HepG2 (cell line): ENCODE results near the gene PPP1R18. TPM values are rescaled to one million over a fixed set of nuclear protein-coding genes. Genes with fewer than 3 reads are reported as not detected.
A peak's percentile ranks its signal among the peaks of the same experiment; 100 is the strongest.

Experiments used
- ATAC-seq: fragments of 200-7000 bp; cut with Tn5 transposase; 3 replicates; pipeline ENCODE4 v1.9.1; 2020; ENCODE audit warnings: mild to moderate bottlenecking, moderate library complexity
- BruUV-seq: library from RNA; stranded (reverse); fragments of 400-500 nt; replicated peaks from 2 replicates; lab custom pipeline; 2021; lab: Mats Ljungman, UMichigan
- CTCF ChIA-PET: fragments of 300-600 bp; formaldehyde crosslinking; extraction: SDS; loops from one replicate; lab custom pipeline; 2021; ENCODE audit warnings: low total read pairs, inconsistent platforms, low intra/inter-chr PET ratio; lab: Yijun Ruan, JAX
- POLR2A ChIA-PET: fragments of 350-600 bp; sonication (Branson Sonifier 250); formaldehyde crosslinking; loops from one replicate; lab custom pipeline; 2020; ENCODE audit warnings: antibody characterized with exemption, inconsistent platforms; lab: Yijun Ruan, JAX
- DNase-seq: peaks from one replicate; pipeline ENCODE4 v3.0.0-alpha.2; 2015; ENCODE audit warnings: low spot score
- FAIRE-seq: peaks from 3 replicates; lab custom pipeline; 2011; peaks lifted over from hg19 to GRCh38; lab: Jason Lieb, UNC
- H2AFZ ChIP-seq: one replicate; pipeline ENCODE4 v1.6.1; 2011; ENCODE audit warnings: low read length, inconsistent platforms
- H3K27ac ChIP-seq: fragments of 300-600 bp; 3 replicates; pipeline ENCODE4 v1.8.0; 2011; ENCODE audit warnings: mixed run types, mild to moderate bottlenecking, mixed read lengths, low read length, inconsistent platforms; ENCODE audit not compliant: insufficient read depth; ENCODE audit errors: extremely low read length
- H3K27me3 ChIP-seq, 2 experiments: fragments of 200-600 bp in 1 of 2; 2 replicates in 1 of 2; 3 replicates in 1 of 2; pipeline versions ENCODE4 v1.6.0 to v1.8.0; 2011; ENCODE audit warnings: low read length in 2 of 2, mild to moderate bottlenecking in 2 of 2, moderate library complexity in 2 of 2, inconsistent platforms in 1 of 2; ENCODE audit not compliant: insufficient read depth in 2 of 2, control insufficient read depth in 1 of 2
- H3K36me3 ChIP-seq, 2 experiments: fragments of 200-600 bp in 1 of 2; replicated peaks in 1 of 2; 2 replicates in 1 of 2; 3 replicates in 1 of 2; pipeline versions ENCODE4 v1.5.1 to v1.8.0; 2011; ENCODE audit warnings: low read length in 2 of 2, inconsistent platforms in 1 of 2; ENCODE audit not compliant: insufficient read depth in 2 of 2, control insufficient read depth in 1 of 2
- H3K4me1 ChIP-seq: 2 replicates; pipeline ENCODE4 v1.5.1; 2012; ENCODE audit warnings: low read length, inconsistent platforms; ENCODE audit not compliant: insufficient read depth
- H3K4me2 ChIP-seq: 2 replicates; pipeline ENCODE4 v1.6.0; 2011; ENCODE audit warnings: low read depth, low read length, inconsistent platforms
- H3K4me3 ChIP-seq, 3 experiments: fragments of 200-600 bp in 1 of 3; sonication (generic), shearing (Covaris generic) in 1 of 3; replicated peaks in 1 of 3; 2 replicates each; pipeline ENCODE4 v1.5.1; 2011 to 2016; ENCODE audit warnings: low read length in 3 of 3, inconsistent platforms in 2 of 3, low read depth in 2 of 3, mild to moderate bottlenecking in 2 of 3, control low read depth in 1 of 3, mixed read lengths in 1 of 3; ENCODE audit not compliant: insufficient read depth in 1 of 3
- H3K79me2 ChIP-seq: one replicate; pipeline ENCODE4 v1.6.1; 2011; ENCODE audit warnings: low read length, inconsistent platforms; ENCODE audit not compliant: insufficient read depth
- H3K9ac ChIP-seq: 2 replicates; pipeline ENCODE4 v1.6.0; 2011; ENCODE audit warnings: mild to moderate bottlenecking, low read depth, low read length, inconsistent platforms; ENCODE audit not compliant: insufficient read depth
- H3K9me3 ChIP-seq: 2 replicates; pipeline ENCODE4 v1.5.1; 2012; ENCODE audit warnings: mild to moderate bottlenecking, low read length
- H4K20me1 ChIP-seq: 2 replicates; pipeline ENCODE4 v1.6.0; 2011; ENCODE audit warnings: inconsistent platforms, mild to moderate bottlenecking, low read length, moderate library complexity; ENCODE audit not compliant: insufficient read depth
- FOXP4 ChIP-seq: sonication (generic); formaldehyde crosslinking; IDR thresholded peaks from 2 replicates; pipeline ENCODE4 v1.4.0; 2020; ENCODE audit warnings: missing genetic modification reagents
- HDAC2 ChIP-seq: sonication (generic); formaldehyde crosslinking; IDR thresholded peaks from 2 replicates; pipeline ENCODE4 v1.4.0; 2020; ENCODE audit warnings: missing genetic modification reagents
- ZBTB4 ChIP-seq: sonication (generic); formaldehyde crosslinking; IDR thresholded peaks from 2 replicates; pipeline ENCODE4 v1.4.0; 2020; ENCODE audit warnings: missing genetic modification reagents, mild to moderate bottlenecking, borderline replicate concordance
- ZNF274 ChIP-seq: sonication (generic); formaldehyde crosslinking; IDR thresholded peaks from 2 replicates; pipeline ENCODE4 v1.5.1; 2020; ENCODE audit warnings: mild to moderate bottlenecking, missing genetic modification reagents
- ZNF570 ChIP-seq: sonication (generic); formaldehyde crosslinking; IDR thresholded peaks from 2 replicates; pipeline ENCODE4 v1.4.0; 2020; ENCODE audit warnings: mild to moderate bottlenecking, missing genetic modification reagents, borderline replicate concordance
- WGBS: methylation state at CpG from one replicate; pipeline ENCODE4 v1.1.6; 2017; ENCODE audit warnings: low lambda C conversion rate; 5-methylcytosine and 5-hydroxymethylcytosine counted together
- in situ Hi-C: cut with HindIII; loops from 2 replicates; pipeline ENCODE4 v1.10.0; 2017; ENCODE audit warnings: low pct_unique_long_range_greater_than_20kb; ENCODE audit not compliant: extremely low pct_ligation_motif_present
- intact Hi-C: fragments of 100-400 bp; cut with micrococcal nuclease; formaldehyde crosslinking; loops from one replicate; pipeline ENCODE4 v1.10.0; 2022; ENCODE audit not compliant: unreplicated experiment
- polyA plus RNA-seq, 8 experiments: library from polyadenylated mRNA; depleted of rRNA in 3 of 8; stranded (reverse) in 7 of 8; unstranded in 1 of 8; fragments of >200 nt; fragmentation: Illumina TruSeq in 4 of 8; extraction: Trizol in 4 of 8; gene quantifications; 2 replicates each; pipeline versions ENCODE4 v1.2.1 to v1.2.3, GENCODE V29; 2011 to 2016; ENCODE audit warnings: low read depth in 4 of 8, missing spikeins in 1 of 8, mixed read lengths in 1 of 8; ENCODE audit not compliant: insufficient read depth in 1 of 8
- total RNA-seq, 5 experiments: library from RNA; depleted of rRNA; stranded (reverse); fragments of >200 nt; fragmentation: Illumina TruSeq; extraction: Trizol; gene quantifications; 2 replicates each; pipeline ENCODE4 v1.2.3, GENCODE V29; 2016; ENCODE audit warnings: low read depth in 1 of 5
- TF ChIP-seq, protein P1 (sequence below), 2 experiments: sonication (generic) in 1 of 2; formaldehyde crosslinking in 1 of 2; IDR thresholded peaks; 2 replicates each; pipeline versions ENCODE4 v1.4.0 to v1.6.1; 2018 to 2020; ENCODE audit warnings: missing genetic modification reagents in 2 of 2, borderline replicate concordance in 1 of 2, low read depth in 1 of 2, mild to moderate bottlenecking in 1 of 2, missing biosample characterization in 1 of 2
- TF ChIP-seq, protein P2 (sequence below): sonication (generic); formaldehyde crosslinking; IDR thresholded peaks from 2 replicates; pipeline ENCODE4 v1.4.0; 2020; ENCODE audit warnings: missing genetic modification reagents

The PPP1R18 gene
- total and polyA plus RNA-seq, 2 of the 13 experiments (the other 11 are each of a cell fraction or from before 2014, with no cell fraction given): 4.9 to 9.2 TPM

DNA sequence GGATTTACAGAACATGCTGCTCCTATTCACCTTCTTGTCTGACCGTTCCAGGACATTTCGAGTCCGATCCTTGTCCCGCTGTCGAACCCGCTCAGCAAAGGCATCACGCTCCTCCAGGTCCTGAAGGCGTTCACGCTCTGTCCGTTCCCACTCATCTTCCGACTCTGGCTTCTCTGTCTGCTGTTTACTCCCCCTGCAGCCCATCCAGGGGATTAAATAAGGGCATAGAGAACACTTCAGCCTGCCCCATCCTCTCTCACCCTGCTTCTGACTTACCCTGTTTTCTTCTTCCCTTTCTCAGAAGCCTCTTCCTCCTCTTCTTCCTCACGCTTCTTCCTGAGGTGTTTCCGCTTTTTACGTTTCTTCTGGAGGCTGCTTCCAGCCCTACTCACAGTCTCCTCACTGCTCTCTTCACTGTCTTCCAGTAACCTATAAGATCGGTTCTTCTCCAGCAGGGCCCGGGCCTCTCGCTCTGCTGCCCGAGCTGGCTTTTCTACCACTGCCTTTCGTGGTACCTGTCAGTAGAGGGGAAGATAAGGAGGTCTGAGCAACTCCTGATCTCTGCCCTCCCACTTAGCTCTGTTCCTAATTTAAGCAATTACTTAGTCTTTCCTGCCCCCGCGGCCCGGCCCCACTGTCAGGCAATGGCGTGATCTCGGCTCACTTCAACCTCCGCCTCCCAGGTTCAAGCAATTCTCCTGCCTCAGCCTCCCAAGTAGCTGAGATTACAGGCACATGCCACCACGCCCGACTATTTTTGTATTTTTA is 15.5 kb downstream of the PPP1R18 start:
- FAIRE-seq (peak; percentile 28), ATAC-seq (peak; percentile 64), DNase-seq (peak; percentile 45)
- Histone ChIP-seq H3K9me3 (no peaks in the 10 kb centered on the region), H3K4me1 (peaks cover 31% of the 10 kb centered on the region), H3K9ac (peak overlapping the region; percentile 85; the same call in 1 of the 2 replicates), H3K4me3 (peak overlapping the region in 2 of 3 experiments; percentile 76 to 95; a peak in 3 of 6 replicates), H3K27ac (no peak overlapping the region), H4K20me1 (peaks cover 4% of the 10 kb centered on the region; the same call in 1 of the 2 replicates), H3K79me2 (peaks cover 25% of the 10 kb centered on the region), H3K36me3 (peaks cover 14 to 35% of the 10 kb centered on the region in 2 experiments), H3K4me2 (peak overlapping the region; percentile 73), H2AFZ (no peak overlapping the region), H3K27me3 (no peaks in the 10 kb centered on the region; a peak in 1 of 5 replicates)
- TSS peak; percentile 35 for BruUV-seq
- intact Hi-C loops (loop anchor here (10.0 kb wide), 2 partner anchors 126 to 154 kb away; no protein-coding TSS in a partner anchor), in situ Hi-C loops (loop anchor here (5.0 kb wide), 2 partner anchors 44 to 189 kb away; partner anchors contain the start of gene ATAT1)
- WGBS: 92% methylated on average over 27 of the region's 27 CpGs
- ChIA-PET POLR2A (interaction anchor here (2.3 to 2.7 kb wide), 2 partner anchors 14 to 53 kb away, joined by 26 to 27 read pairs; partner anchors contain the start of genes MRPS18B and PPP1R10), CTCF (no interaction called here)
- TF ChIP-seq, protein P1, sequence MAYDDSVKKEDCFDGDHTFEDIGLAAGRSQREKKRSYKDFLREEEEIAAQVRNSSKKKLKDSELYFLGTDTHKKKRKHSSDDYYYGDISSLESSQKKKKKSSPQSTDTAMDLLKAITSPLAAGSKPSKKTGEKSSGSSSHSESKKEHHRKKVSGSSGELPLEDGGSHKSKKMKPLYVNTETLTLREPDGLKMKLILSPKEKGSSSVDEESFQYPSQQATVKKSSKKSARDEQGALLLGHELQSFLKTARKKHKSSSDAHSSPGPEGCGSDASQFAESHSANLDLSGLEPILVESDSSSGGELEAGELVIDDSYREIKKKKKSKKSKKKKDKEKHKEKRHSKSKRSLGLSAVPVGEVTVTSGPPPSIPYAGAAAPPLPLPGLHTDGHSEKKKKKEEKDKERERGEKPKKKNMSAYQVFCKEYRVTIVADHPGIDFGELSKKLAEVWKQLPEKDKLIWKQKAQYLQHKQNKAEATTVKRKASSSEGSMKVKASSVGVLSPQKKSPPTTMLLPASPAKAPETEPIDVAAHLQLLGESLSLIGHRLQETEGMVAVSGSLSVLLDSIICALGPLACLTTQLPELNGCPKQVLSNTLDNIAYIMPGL (CRISPR knock-in tag; IDR thresholded peaks at IDR 0.05; ENCODE audit: borderline replicate concordance in 1 of 2, low read depth in 1 of 2): peak in 1 of 2 experiments; percentile 41; a peak in 1 of 4 replicates
- TF ChIP-seq, protein P2, sequence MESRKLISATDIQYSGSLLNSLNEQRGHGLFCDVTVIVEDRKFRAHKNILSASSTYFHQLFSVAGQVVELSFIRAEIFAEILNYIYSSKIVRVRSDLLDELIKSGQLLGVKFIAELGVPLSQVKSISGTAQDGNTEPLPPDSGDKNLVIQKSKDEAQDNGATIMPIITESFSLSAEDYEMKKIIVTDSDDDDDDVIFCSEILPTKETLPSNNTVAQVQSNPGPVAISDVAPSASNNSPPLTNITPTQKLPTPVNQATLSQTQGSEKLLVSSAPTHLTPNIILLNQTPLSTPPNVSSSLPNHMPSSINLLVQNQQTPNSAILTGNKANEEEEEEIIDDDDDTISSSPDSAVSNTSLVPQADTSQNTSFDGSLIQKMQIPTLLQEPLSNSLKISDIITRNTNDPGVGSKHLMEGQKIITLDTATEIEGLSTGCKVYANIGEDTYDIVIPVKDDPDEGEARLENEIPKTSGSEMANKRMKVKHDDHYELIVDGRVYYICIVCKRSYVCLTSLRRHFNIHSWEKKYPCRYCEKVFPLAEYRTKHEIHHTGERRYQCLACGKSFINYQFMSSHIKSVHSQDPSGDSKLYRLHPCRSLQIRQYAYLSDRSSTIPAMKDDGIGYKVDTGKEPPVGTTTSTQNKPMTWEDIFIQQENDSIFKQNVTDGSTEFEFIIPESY (CRISPR knock-in tag): peak; percentile 98
- TF ChIP-seq FOXP4 (CRISPR knock-in tag) (peak; percentile 14; the same call in 1 of the 2 replicates), HDAC2 (CRISPR knock-in tag) (0 out of 2 replicates have a peak, but pooled peaks have one; percentile 16), ZNF570 (CRISPR knock-in tag) (no peak), ZNF274 (CRISPR knock-in tag) (no peak), ZBTB4 (CRISPR knock-in tag) (peak; percentile 74; the same call in 1 of the 2 replicates)
